ENCODE data around the gene ZNF837.
"Not testable (repeated sequence)": the region's sequence is repeated elsewhere in the genome, so short reads cannot be mapped to it uniquely, and the experiment has no call there.

DNA sequence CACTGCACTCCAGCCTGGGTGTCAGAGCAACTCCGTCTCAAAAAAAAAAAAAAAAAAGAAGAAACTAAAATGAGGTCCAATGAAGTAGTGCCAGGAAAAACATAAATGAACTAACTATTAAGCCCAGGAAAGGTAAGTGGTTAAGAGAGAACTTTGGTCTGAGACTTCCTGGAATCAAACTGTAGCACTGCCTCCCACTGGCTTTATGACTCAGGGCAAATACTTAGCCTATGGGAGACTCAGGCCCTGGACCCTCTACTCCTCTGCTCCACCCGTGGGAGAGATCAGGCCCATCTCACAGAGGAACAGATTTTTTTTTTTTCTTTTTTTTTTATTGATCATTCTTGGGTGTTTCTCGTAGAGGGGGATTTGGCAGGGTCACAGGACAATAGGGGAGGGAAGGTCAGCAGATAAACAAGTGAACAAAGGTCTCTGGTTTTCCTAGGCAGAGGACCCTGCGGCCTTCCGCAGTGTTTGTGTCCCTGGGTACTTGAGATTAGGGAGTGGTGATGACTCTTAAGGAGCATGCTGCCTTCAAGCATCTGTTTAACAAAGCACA lies 23.2 kb upstream of the ZNF837 start:
- not testable (repeated sequence) for TF ChIP-seq CTCF (tag by site-specific recombination; IDR thresholded peaks at IDR 0.05); ZNF394 (tag by site-specific recombination; IDR thresholded peaks at IDR 0.05; ENCODE audit: borderline replicate concordance); ZBTB44 (tag by site-specific recombination; IDR thresholded peaks at IDR 0.05); ZFP41 (tag by site-specific recombination; IDR thresholded peaks at IDR 0.05; ENCODE audit: borderline replicate concordance); ZBTB6 (tag by site-specific recombination; IDR thresholded peaks at IDR 0.05); ZNF292 (tag by site-specific recombination; IDR thresholded peaks at IDR 0.05; ENCODE audit: borderline replicate concordance, low read depth); TRIM28 (IDR thresholded peaks at IDR 0.05; ENCODE audit: borderline replicate concordance, low read length); GFI1B (tag by site-specific recombination; IDR thresholded peaks at IDR 0.05); SP3 (tag by site-specific recombination; IDR thresholded peaks at IDR 0.05); SCRT2 (tag by site-specific recombination; IDR thresholded peaks at IDR 0.05); PBX3 (CRISPR knock-in tag; IDR thresholded peaks at IDR 0.05); REST (tag by site-specific recombination; IDR thresholded peaks at IDR 0.05); OVOL3 (tag by site-specific recombination; IDR thresholded peaks at IDR 0.05)
- TF ChIP-seq, protein P1, sequence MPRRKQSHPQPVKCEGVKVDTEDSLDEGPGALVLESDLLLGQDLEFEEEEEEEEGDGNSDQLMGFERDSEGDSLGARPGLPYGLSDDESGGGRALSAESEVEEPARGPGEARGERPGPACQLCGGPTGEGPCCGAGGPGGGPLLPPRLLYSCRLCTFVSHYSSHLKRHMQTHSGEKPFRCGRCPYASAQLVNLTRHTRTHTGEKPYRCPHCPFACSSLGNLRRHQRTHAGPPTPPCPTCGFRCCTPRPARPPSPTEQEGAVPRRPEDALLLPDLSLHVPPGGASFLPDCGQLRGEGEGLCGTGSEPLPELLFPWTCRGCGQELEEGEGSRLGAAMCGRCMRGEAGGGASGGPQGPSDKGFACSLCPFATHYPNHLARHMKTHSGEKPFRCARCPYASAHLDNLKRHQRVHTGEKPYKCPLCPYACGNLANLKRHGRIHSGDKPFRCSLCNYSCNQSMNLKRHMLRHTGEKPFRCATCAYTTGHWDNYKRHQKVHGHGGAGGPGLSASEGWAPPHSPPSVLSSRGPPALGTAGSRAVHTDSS (tag by site-specific recombination; IDR thresholded peaks at IDR 0.05): not testable (repeated sequence)

Measured in HEK293 (cell line).